K562 (cell line): ENCODE results near the gene TTC9C. TPM values are rescaled to one million over a fixed set of nuclear protein-coding genes. Genes with fewer than 3 reads are reported as not detected.
A peak's percentile ranks its signal among the peaks of the same experiment; 100 is the strongest.

Experiments used
- BRD9 ChIP-seq: fragments of 450-650 bp; IDR thresholded peaks from 2 replicates; pipeline ENCODE4 v1.6.1; 2018; ENCODE audit warnings: low read depth; ENCODE audit not compliant: partially characterized antibody
- FOXK1 ChIP-seq: sonication (generic); formaldehyde crosslinking; IDR thresholded peaks from 2 replicates; pipeline ENCODE4 v1.8.0; 2022; ENCODE audit warnings: missing genetic modification reagents, mild to moderate bottlenecking, borderline replicate concordance
- NCOA1 ChIP-seq: fragments of 450-650 bp; IDR thresholded peaks from 2 replicates; pipeline ENCODE4 v1.6.1; 2016; ENCODE audit warnings: low read depth
- POLR2AphosphoS5 ChIP-seq: IDR thresholded peaks from 2 replicates; pipeline ENCODE4 v1.6.1; 2011; ENCODE audit warnings: mild to moderate bottlenecking, low read depth, low read length, moderate library complexity; ENCODE audit not compliant: control insufficient read depth, insufficient read depth
- TBL1XR1 ChIP-seq, 2 experiments: IDR thresholded peaks; 2 replicates each; pipeline ENCODE4 v1.6.1; 2012; ENCODE audit warnings: improper control_type of control experiment in 2 of 2, low read length in 2 of 2, mild to moderate bottlenecking in 1 of 2
- ZBED1 ChIP-seq: IDR thresholded peaks from 2 replicates; pipeline ENCODE4 v1.6.1; 2014
- ZNF134 ChIP-seq: fragments of 250-450 bp; sonication (Bioruptor Pico); conservative IDR thresholded peaks from 2 replicates; pipeline ENCODE4 v1.4.0; 2020
- ZNF507 ChIP-seq: conservative IDR thresholded peaks from 2 replicates; pipeline ENCODE4 v1.6.1; 2017; ENCODE audit warnings: missing genetic modification characterization, missing compliant biosample characterization
- ZNF583 ChIP-seq: fragments of 250-450 bp; sonication (Bioruptor Pico); IDR thresholded peaks from 2 replicates; pipeline ENCODE4 v1.4.0; 2020
- polyA plus RNA-seq, 8 experiments: library from polyadenylated mRNA; depleted of rRNA in 4 of 8; stranded (reverse) in 5 of 8; unstranded in 3 of 8; fragments of >200 nt; fragmentation: Nextera tagmentation in 2 of 8; fragmentation: Illumina TruSeq in 1 of 8; extraction: Ambion mirVana in 2 of 8; extraction: Trizol in 1 of 8; gene quantifications; 2 replicates each; pipeline versions ENCODE4 v1.2.1 to v1.2.3, GENCODE V29; 2011 to 2014; ENCODE audit warnings: inconsistent platforms in 1 of 8, missing spikeins in 1 of 8
- total RNA-seq, 7 experiments: library from RNA; depleted of rRNA in 6 of 7; stranded (reverse); fragments of >200 nt in 6 of 7; fragmentation: Illumina TruSeq in 2 of 7; extraction: Trizol in 2 of 7; gene quantifications; 2 replicates each; pipeline versions ENCODE4 v1.2.1 to v1.2.3, GENCODE V29; 2011 to 2021; ENCODE audit warnings: low replicate concordance in 1 of 7
- TF ChIP-seq, protein P1 (sequence below), 2 experiments: fragments of 450-650 bp; formaldehyde crosslinking in 1 of 2; IDR thresholded peaks; 2 replicates each; pipeline versions ENCODE4 v1.4.0 to v1.6.1; 2014 to 2020; ENCODE audit warnings: mild to moderate bottlenecking in 2 of 2, borderline replicate concordance in 1 of 2, low read depth in 1 of 2

Gene TTC9C
- total and polyA plus RNA-seq, 9 of the 15 experiments (the other 6 are each of a cell fraction or from before 2014, with no cell fraction given): 32.8 to 59.0 (median 37.1) TPM

DNA sequence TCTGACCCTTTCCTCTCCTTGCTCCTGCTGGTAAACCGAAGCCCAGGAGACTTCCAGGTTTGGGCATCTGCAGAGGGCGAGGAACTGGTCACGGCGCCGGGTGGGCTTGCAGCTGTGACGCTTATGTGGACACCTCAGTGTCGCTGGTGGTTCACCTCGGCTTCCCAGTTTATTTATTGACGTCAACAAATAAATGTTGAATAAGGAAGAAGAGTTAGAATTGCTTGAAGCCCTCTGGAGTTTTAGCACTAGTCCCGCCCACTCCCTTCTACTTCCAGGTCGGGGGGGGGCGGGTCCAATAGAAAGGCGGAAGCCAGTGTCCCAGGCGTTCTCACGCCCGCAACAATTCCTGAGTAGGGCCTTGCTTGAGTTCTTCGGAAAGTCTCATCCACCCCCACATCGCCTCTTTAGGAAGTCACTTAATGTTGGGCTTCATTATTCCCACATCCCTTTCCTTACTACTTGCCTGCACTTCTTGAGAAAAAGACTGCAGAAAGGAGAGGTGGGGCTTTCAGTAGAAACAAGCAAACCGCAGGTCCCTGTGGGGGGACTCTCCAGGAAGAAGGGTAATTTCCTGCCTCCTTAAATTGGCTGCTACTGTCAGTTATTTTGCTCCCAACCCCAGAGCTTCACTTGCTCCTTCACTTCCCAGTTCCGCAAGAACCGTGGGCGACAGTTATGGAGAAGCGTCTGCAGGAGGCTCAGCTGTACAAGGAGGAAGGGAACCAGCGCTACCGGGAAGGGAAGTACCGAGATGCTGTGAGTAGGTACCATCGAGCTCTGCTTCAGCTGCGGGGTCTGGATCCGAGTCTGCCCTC is at the start of gene TTC9C (continued):
- TF ChIP-seq ZNF583 (CRISPR knock-in tag) (no peak), ZNF134 (CRISPR knock-in tag) (no peak), ZBED1 (no peak), BRD9 (peak; percentile 71), NCOA1 (no peak), ZNF507 (tag) (no peak), POLR2AphosphoS5 (peak; percentile 38; the same call in 1 of the 2 replicates), TBL1XR1 (IDR thresholded peaks at IDR 0.05; ENCODE audit: low read length in 2 of 2) (no peak; a peak in 1 of 4 replicates), FOXK1 (CRISPR knock-in tag) (0 out of 2 replicates have a peak, but pooled peaks have one; percentile 18)
- TF ChIP-seq, protein P1, sequence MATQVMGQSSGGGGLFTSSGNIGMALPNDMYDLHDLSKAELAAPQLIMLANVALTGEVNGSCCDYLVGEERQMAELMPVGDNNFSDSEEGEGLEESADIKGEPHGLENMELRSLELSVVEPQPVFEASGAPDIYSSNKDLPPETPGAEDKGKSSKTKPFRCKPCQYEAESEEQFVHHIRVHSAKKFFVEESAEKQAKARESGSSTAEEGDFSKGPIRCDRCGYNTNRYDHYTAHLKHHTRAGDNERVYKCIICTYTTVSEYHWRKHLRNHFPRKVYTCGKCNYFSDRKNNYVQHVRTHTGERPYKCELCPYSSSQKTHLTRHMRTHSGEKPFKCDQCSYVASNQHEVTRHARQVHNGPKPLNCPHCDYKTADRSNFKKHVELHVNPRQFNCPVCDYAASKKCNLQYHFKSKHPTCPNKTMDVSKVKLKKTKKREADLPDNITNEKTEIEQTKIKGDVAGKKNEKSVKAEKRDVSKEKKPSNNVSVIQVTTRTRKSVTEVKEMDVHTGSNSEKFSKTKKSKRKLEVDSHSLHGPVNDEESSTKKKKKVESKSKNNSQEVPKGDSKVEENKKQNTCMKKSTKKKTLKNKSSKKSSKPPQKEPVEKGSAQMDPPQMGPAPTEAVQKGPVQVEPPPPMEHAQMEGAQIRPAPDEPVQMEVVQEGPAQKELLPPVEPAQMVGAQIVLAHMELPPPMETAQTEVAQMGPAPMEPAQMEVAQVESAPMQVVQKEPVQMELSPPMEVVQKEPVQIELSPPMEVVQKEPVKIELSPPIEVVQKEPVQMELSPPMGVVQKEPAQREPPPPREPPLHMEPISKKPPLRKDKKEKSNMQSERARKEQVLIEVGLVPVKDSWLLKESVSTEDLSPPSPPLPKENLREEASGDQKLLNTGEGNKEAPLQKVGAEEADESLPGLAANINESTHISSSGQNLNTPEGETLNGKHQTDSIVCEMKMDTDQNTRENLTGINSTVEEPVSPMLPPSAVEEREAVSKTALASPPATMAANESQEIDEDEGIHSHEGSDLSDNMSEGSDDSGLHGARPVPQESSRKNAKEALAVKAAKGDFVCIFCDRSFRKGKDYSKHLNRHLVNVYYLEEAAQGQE (IDR thresholded peaks at IDR 0.05; ENCODE audit: borderline replicate concordance): no peak
- TF ChIP-seq, protein P1 (CRISPR knock-in tag; IDR thresholded peaks at IDR 0.05; ENCODE audit: low read depth): no peak
